HG03045 (cell line): ENCODE measurements around the gene GNAI3.
A peak's percentile ranks its signal among the peaks of the same experiment; 100 is the strongest.
"Not testable (repeated sequence)": the region's sequence is repeated elsewhere in the genome, so short reads cannot be mapped to it uniquely, and the experiment has no call there.

Experiments used
- ATAC-seq: cut with Tn5 transposase; IDR thresholded peaks from one replicate; pipeline ENCODE4 v1.9.1; 2021; ENCODE audit warnings: mild to moderate bottlenecking, moderate library complexity; ENCODE audit not compliant: unreplicated experiment

GNAI3 gene

GRCh38 chr1:109657395-109657794 is 109.0 kb downstream of the GNAI3 start:
- ATAC-seq = no peak

DNA sequence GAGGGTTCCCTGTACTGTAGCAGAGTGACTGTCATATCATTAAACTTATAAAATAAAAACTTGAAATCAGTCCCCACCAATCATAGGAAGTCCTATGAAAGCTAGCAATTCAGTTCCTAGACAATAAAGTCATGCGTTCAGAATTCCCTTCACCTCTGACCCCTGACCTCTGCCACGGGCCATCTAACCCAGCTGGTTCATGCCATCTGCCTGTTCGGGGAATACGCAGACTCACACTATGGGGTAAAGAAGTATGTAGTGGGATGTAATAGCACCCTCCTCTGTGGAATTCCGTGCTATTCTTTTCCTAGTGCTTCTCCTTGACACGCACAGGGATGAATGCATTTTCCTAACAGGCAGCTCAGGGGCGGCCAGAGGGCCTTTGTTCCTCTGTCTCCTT is 109.6 kb downstream of the GNAI3 start:
- no peak for ATAC-seq

- no peak for ATAC-seq
These were observed 110.2 kb downstream of the GNAI3 start for GRCh38 chr1:109658533-109659042.

GRCh38 chr1:109659145-109659544 is 110.7 kb downstream of the GNAI3 start:
- no peak for ATAC-seq

GRCh38 chr1:109659997-109660690 is 111.7 kb downstream of the GNAI3 start:
- ATAC-seq = no peak

- not testable (repeated sequence) for ATAC-seq
These were observed 112.2 kb downstream of the GNAI3 start for GRCh38 chr1:109660691-109661026.

GRCh38 chr1:109661391-109661790 is 113.0 kb downstream of the GNAI3 start:
- ATAC-seq = no peak

DNA sequence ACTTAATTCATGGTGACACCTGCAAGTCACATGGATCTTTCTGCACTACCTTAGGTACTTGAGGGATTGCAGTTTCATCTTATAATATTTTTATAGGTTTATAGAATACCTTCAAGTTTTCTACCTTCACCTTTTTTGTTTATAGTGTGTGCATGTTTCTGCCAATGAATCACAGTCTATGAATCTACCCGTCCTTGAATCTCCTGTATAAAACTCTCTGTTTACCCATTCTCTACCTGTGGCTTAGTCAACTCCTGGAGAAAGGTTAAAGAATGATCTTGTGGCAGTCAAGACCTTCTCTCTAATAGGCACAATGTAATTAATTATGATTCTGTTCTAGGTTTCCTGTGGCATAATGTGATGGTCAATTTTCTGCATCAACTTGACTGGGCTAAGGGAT is 116.3 kb downstream of the GNAI3 start:
- no peak for ATAC-seq

- ATAC-seq = peak; percentile 95
These were observed 119.2 kb downstream of the GNAI3 start, which contains the start of gene GSTM2 for GRCh38 chr1:109667452-109668122. GSTM2 (plus strand) TSS chr1:109668057; CDS start chr1:109668116, 59 bp downstream.
